HG03025 (cell line): ENCODE data around the gene DOCK11.

Source experiments
- ATAC-seq: cut with Tn5 transposase; IDR thresholded peaks from one replicate; pipeline ENCODE4 v1.9.1; 2021; ENCODE audit warnings: mild to moderate bottlenecking, moderate library complexity; ENCODE audit not compliant: unreplicated experiment, low FRiP score

Gene DOCK11

GRCh38 chrX:118615141-118615540 lies 119.5 kb downstream of the DOCK11 start:
- ATAC-seq = no peak

- no peak for ATAC-seq
These were observed 125.6 kb downstream of the DOCK11 start for GRCh38 chrX:118621081-118621759.

GRCh38 chrX:118623062-118623461 lies 127.4 kb downstream of the DOCK11 start:
- no peak for ATAC-seq

- no peak for ATAC-seq
These were observed 130.7 kb downstream of the DOCK11 start for GRCh38 chrX:118626346-118626745.

- no peak for ATAC-seq
These were observed 131.6 kb downstream of the DOCK11 start for GRCh38 chrX:118627084-118627758.

- no peak for ATAC-seq
These were observed 135.2 kb downstream of the DOCK11 start for GRCh38 chrX:118630848-118631247.

- ATAC-seq = no peak
These were observed 136.0 kb downstream of the DOCK11 start for GRCh38 chrX:118631586-118631985.

GRCh38 chrX:118632862-118633261 lies 137.2 kb downstream of the DOCK11 start:
- no peak for ATAC-seq

GRCh38 chrX:118633530-118633929 lies 137.9 kb downstream of the DOCK11 start:
- ATAC-seq = no peak

- ATAC-seq = no peak
These were observed 138.7 kb downstream of the DOCK11 start for GRCh38 chrX:118634336-118634735.

- ATAC-seq = no peak
These were observed 142.4 kb downstream of the DOCK11 start for GRCh38 chrX:118637997-118638396.

- no peak for ATAC-seq
These were observed 148.8 kb downstream of the DOCK11 start for GRCh38 chrX:118644378-118644777.

GRCh38 chrX:118652717-118653116 lies 157.1 kb downstream of the DOCK11 start:
- no peak for ATAC-seq

GRCh38 chrX:118654331-118654730 lies 158.7 kb downstream of the DOCK11 start:
- no peak for ATAC-seq

GRCh38 chrX:118655561-118656246 lies 160.1 kb downstream of the DOCK11 start:
- no peak for ATAC-seq

- no peak for ATAC-seq
These were observed 161.8 kb downstream of the DOCK11 start for GRCh38 chrX:118657413-118657812.

- no peak for ATAC-seq
These were observed 164.5 kb downstream of the DOCK11 start for GRCh38 chrX:118660085-118660484.

- no peak for ATAC-seq
These were observed 169.6 kb downstream of the DOCK11 start for GRCh38 chrX:118665204-118665603.

GRCh38 chrX:118666521-118666920 lies 170.9 kb downstream of the DOCK11 start:
- ATAC-seq = no peak

- ATAC-seq = no peak
These were observed 173.8 kb downstream of the DOCK11 start for GRCh38 chrX:118669435-118669834.

- no peak for ATAC-seq
These were observed 179.8 kb downstream of the DOCK11 start for GRCh38 chrX:118675326-118675965.
